Uterus (tissue), 2 donors: ENCODE measurements around the gene MORC3.

ENCODE experiments used
- POLR2A ChIP-seq, 2 donors: fragments of 450-650 bp; IDR thresholded peaks; one replicate each; pipeline ENCODE4 v1.6.1; 2016; ENCODE audit warnings: antibody characterized with exemption in 2 of 2, mild to moderate bottlenecking in 1 of 2, moderate library complexity in 1 of 2
- TF ChIP-seq, protein P1 (sequence below), 4 experiments: fragments of 200-600 bp in 2 of 4; fragments of 450-650 bp in 2 of 4; sonication (generic) in 2 of 4; IDR thresholded peaks; one replicate each; pipeline ENCODE4 v1.5.1; 2016 to 2019; ENCODE audit warnings: antibody characterized with exemption in 4 of 4, mild to moderate bottlenecking in 2 of 4, moderate library complexity in 1 of 4

DNA sequence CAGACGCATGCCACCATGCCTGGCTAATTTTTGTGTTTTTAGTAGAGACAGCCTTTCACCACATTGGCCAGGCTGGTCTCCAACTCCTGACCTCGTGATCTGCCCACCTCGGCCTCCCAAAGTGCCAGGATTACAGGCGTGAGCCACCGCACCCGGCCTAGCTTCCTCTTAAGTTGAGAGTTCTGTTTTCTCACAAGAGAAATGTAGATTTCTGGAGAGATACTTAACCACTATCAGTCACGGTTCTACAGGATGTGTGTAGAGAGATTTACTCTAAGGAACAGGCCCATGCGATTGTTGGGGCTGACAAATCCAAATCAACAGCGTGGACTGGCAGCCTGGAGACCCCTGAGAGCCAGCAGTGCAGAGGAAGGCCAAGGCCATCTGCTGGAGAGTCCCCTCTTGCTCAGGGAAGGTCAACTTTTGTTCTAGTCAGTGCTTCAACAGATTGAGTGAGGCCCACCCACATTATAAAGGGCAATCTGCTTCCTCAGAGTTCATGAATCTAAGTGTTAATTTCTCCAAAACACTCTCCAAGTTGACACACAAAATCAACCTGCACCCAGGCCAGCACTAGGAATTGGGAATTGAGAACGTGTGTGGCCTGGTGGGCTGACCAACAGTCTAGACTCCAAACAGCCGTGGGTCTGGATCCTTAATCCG lies 103.9 kb downstream of the MORC3 start:
- TF ChIP-seq, protein P1, sequence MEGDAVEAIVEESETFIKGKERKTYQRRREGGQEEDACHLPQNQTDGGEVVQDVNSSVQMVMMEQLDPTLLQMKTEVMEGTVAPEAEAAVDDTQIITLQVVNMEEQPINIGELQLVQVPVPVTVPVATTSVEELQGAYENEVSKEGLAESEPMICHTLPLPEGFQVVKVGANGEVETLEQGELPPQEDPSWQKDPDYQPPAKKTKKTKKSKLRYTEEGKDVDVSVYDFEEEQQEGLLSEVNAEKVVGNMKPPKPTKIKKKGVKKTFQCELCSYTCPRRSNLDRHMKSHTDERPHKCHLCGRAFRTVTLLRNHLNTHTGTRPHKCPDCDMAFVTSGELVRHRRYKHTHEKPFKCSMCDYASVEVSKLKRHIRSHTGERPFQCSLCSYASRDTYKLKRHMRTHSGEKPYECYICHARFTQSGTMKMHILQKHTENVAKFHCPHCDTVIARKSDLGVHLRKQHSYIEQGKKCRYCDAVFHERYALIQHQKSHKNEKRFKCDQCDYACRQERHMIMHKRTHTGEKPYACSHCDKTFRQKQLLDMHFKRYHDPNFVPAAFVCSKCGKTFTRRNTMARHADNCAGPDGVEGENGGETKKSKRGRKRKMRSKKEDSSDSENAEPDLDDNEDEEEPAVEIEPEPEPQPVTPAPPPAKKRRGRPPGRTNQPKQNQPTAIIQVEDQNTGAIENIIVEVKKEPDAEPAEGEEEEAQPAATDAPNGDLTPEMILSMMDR (IDR thresholded peaks at IDR 0.05) = no peak
- no peak for TF ChIP-seq POLR2A (IDR thresholded peaks at IDR 0.05)
